GM12892 (cell line): ENCODE measurements around the gene ICOS.

ENCODE experiments used
- POLR2A ChIP-seq: IDR thresholded peaks from 2 replicates; pipeline ENCODE4 v1.6.1; 2011; ENCODE audit warnings: low read depth, low read length, control low read depth
- TAF1 ChIP-seq: IDR thresholded peaks from 2 replicates; pipeline ENCODE4 v1.6.1; 2011; ENCODE audit warnings: low read depth, mild to moderate bottlenecking, control low read depth, low read length, borderline replicate concordance

GRCh38 chr2:203960811-203961210, 24.2 kb downstream of the ICOS start:
- TF ChIP-seq TAF1 (no peak), POLR2A (no peak)
